Fibroblast of upper back skin (primary cell): Measurements from ENCODE around the gene INO80.
"Not testable (repeated sequence)": the region's sequence is repeated elsewhere in the genome, so short reads cannot be mapped to it uniquely, and the experiment has no call there.

Experiments
- DNase-seq: peaks from one replicate; pipeline ENCODE4 v3.0.0-alpha.2; 2013

INO80 gene

GRCh38 chr15:41121951-41122350, 5.9 kb upstream of the INO80 start:
- DNase-seq: no peak

GRCh38 chr15:41116962-41117252, 827 bp upstream of the INO80 start:
- DNase-seq: peak; percentile 0

GRCh38 chr15:41115652-41116115, 396 bp downstream of the INO80 start:
- peak; percentile 59 for DNase-seq

- DNase-seq: peak; percentile 51
These were observed 874 bp downstream of the INO80 start for GRCh38 chr15:41115161-41115651.

GRCh38 chr15:41106947-41107346, 9.1 kb downstream of the INO80 start:
- DNase-seq: no peak

GRCh38 chr15:41105348-41106334, 10.4 kb downstream of the INO80 start:
- no peak for DNase-seq

GRCh38 chr15:41104234-41104633, 11.8 kb downstream of the INO80 start:
- DNase-seq: peak; percentile 68

GRCh38 chr15:41102854-41103253, 13.2 kb downstream of the INO80 start:
- DNase-seq: no peak

- DNase-seq: no peak
These were observed 19.9 kb downstream of the INO80 start for GRCh38 chr15:41096178-41096577.

GRCh38 chr15:41085029-41085428, 31.1 kb downstream of the INO80 start:
- no peak for DNase-seq

GRCh38 chr15:41080144-41080543, 35.9 kb downstream of the INO80 start:
- DNase-seq: no peak

- DNase-seq: no peak
These were observed 36.4 kb downstream of the INO80 start for GRCh38 chr15:41079717-41080116.

- DNase-seq: not testable (repeated sequence)
These were observed 37.2 kb downstream of the INO80 start for GRCh38 chr15:41078879-41079278.

- no peak for DNase-seq
These were observed 38.0 kb downstream of the INO80 start for GRCh38 chr15:41078125-41078524.

- no peak for DNase-seq
These were observed 43.1 kb downstream of the INO80 start for GRCh38 chr15:41073028-41073427.

GRCh38 chr15:41072013-41072412, 44.1 kb downstream of the INO80 start:
- DNase-seq: no peak

- no peak for DNase-seq
These were observed 49.6 kb downstream of the INO80 start for GRCh38 chr15:41066516-41066915.

GRCh38 chr15:41061667-41062066, 54.4 kb downstream of the INO80 start:
- DNase-seq: no peak

GRCh38 chr15:41060505-41060904, 55.6 kb downstream of the INO80 start:
- DNase-seq: no peak

- no peak for DNase-seq
These were observed 59.3 kb downstream of the INO80 start for GRCh38 chr15:41056810-41057209.

GRCh38 chr15:41055706-41056105, 60.4 kb downstream of the INO80 start:
- no peak for DNase-seq

GRCh38 chr15:41051139-41051538, 64.9 kb downstream of the INO80 start:
- peak; percentile 25 for DNase-seq

- DNase-seq: no peak
These were observed 67.2 kb downstream of the INO80 start for GRCh38 chr15:41048852-41049251.

GRCh38 chr15:41048397-41048796, 67.7 kb downstream of the INO80 start:
- no peak for DNase-seq

- DNase-seq: no peak
These were observed 68.6 kb downstream of the INO80 start for GRCh38 chr15:41047474-41047873.
